CD4-positive, alpha-beta T cell treated with Interleukin-17A for 1 hour (primary cell): ENCODE measurements around the gene KRTAP10-3.

Experiments
- DNase-seq: peaks from one replicate; pipeline ENCODE4 v3.0.0-alpha.2; 2020

Gene KRTAP10-3

GRCh38 chr21:44514746-44515358, 43.7 kb downstream of the KRTAP10-3 start:
- no peak for DNase-seq

GRCh38 chr21:44514218-44514520, 44.4 kb downstream of the KRTAP10-3 start:
- no peak for DNase-seq

- no peak for DNase-seq
These were observed 45.0 kb downstream of the KRTAP10-3 start for GRCh38 chr21:44513389-44514217.

- no peak for DNase-seq
These were observed 45.9 kb downstream of the KRTAP10-3 start for GRCh38 chr21:44512496-44513388.

- DNase-seq, result no peak
These were observed 46.7 kb downstream of the KRTAP10-3 start for GRCh38 chr21:44511938-44512275.

GRCh38 chr21:44511219-44511937, 47.2 kb downstream of the KRTAP10-3 start:
- no peak for DNase-seq

- DNase-seq, result peak; percentile 80
These were observed 47.9 kb downstream of the KRTAP10-3 start for GRCh38 chr21:44510508-44511218.

- no peak for DNase-seq
These were observed 48.5 kb downstream of the KRTAP10-3 start for GRCh38 chr21:44510109-44510507.

GRCh38 chr21:44509539-44509938, 49.1 kb downstream of the KRTAP10-3 start:
- no peak for DNase-seq

- no peak for DNase-seq
These were observed 49.7 kb downstream of the KRTAP10-3 start for GRCh38 chr21:44508711-44509445.

- no peak for DNase-seq
These were observed 50.2 kb downstream of the KRTAP10-3 start for GRCh38 chr21:44508426-44508710.
